HepG2 (cell line): Measurements from ENCODE around the gene DHX8. TPM values are rescaled to one million over a fixed set of nuclear protein-coding genes. Genes with fewer than 3 reads are reported as not detected.

Experiments
- HDAC6 ChIP-seq: fragments of 200-600 bp; sonication (generic); IDR thresholded peaks from 2 replicates; pipeline ENCODE4 v1.7.0; 2017; ENCODE audit warnings: mild to moderate bottlenecking, antibody characterized with exemption, low read length, low read depth
- HOXA5 ChIP-seq: sonication (generic); formaldehyde crosslinking; IDR thresholded peaks from 2 replicates; pipeline ENCODE4 v1.4.0; 2020; ENCODE audit warnings: missing genetic modification reagents
- MXD4 ChIP-seq: IDR thresholded peaks from 2 replicates; pipeline ENCODE4 v1.6.1; 2016; ENCODE audit warnings: mild to moderate bottlenecking, missing biosample characterization, missing genetic modification reagents
- NR2F6 ChIP-seq, 2 experiments: IDR thresholded peaks; 2 replicates each; pipeline ENCODE4 v1.6.1; 2016; ENCODE audit warnings: antibody characterized with exemption in 1 of 2, mild to moderate bottlenecking in 1 of 2
- SRSF9 ChIP-seq: fragments of 200-400 bp; formaldehyde crosslinking; IDR thresholded peaks from 2 replicates; pipeline ENCODE4 v1.6.1; 2018; ENCODE audit warnings: borderline replicate concordance, mild to moderate bottlenecking, low read depth, low read length; ENCODE audit not compliant: insufficient read depth, poor library complexity, severe bottlenecking
- ZNF776 ChIP-seq: sonication (generic); formaldehyde crosslinking; IDR thresholded peaks from 2 replicates; pipeline ENCODE4 v1.4.0; 2020; ENCODE audit warnings: mild to moderate bottlenecking, missing genetic modification reagents
- ZNF878 ChIP-seq: sonication (generic); formaldehyde crosslinking; IDR thresholded peaks from 2 replicates; pipeline ENCODE4 v1.8.1; 2023; ENCODE audit warnings: mild to moderate bottlenecking, missing genetic modification reagents, moderate library complexity
- polyA plus RNA-seq, 8 experiments: library from polyadenylated mRNA; depleted of rRNA in 3 of 8; stranded (reverse) in 7 of 8; unstranded in 1 of 8; fragments of >200 nt; fragmentation: Illumina TruSeq in 4 of 8; extraction: Trizol in 4 of 8; gene quantifications; 2 replicates each; pipeline versions ENCODE4 v1.2.1 to v1.2.3, GENCODE V29; 2011 to 2016; ENCODE audit warnings: low read depth in 4 of 8, missing spikeins in 1 of 8, mixed read lengths in 1 of 8; ENCODE audit not compliant: insufficient read depth in 1 of 8
- total RNA-seq, 5 experiments: library from RNA; depleted of rRNA; stranded (reverse); fragments of >200 nt; fragmentation: Illumina TruSeq; extraction: Trizol; gene quantifications; 2 replicates each; pipeline ENCODE4 v1.2.3, GENCODE V29; 2016; ENCODE audit warnings: low read depth in 1 of 5
- TF ChIP-seq, protein P1 (sequence below): IDR thresholded peaks from 2 replicates; pipeline ENCODE4 v1.6.1; 2016; ENCODE audit warnings: low read depth, missing genetic modification reagents, missing compliant biosample characterization
- TF ChIP-seq, protein P2 (sequence below): IDR thresholded peaks from 2 replicates; pipeline ENCODE4 v1.4.0; 2020; ENCODE audit warnings: mild to moderate bottlenecking, missing genetic modification reagents
- TF ChIP-seq, protein P3 (sequence below): sonication (generic); formaldehyde crosslinking; IDR thresholded peaks from 2 replicates; pipeline ENCODE4 v1.5.0; 2020; ENCODE audit warnings: missing genetic modification reagents, mild to moderate bottlenecking, borderline replicate concordance
- TF ChIP-seq, protein P4 (sequence below): IDR thresholded peaks from 2 replicates; pipeline ENCODE4 v1.6.1; 2016; ENCODE audit warnings: missing genetic modification reagents, missing compliant biosample characterization
- TF ChIP-seq, protein P5 (sequence below): sonication (generic); formaldehyde crosslinking; IDR thresholded peaks from 2 replicates; pipeline ENCODE4 v1.5.1; 2020; ENCODE audit warnings: mild to moderate bottlenecking, missing genetic modification reagents, borderline replicate concordance

Gene DHX8
- total and polyA plus RNA-seq, 2 of the 13 experiments (the other 11 are each of a cell fraction or from before 2014, with no cell fraction given): 24.8 to 48.9 TPM

DNA sequence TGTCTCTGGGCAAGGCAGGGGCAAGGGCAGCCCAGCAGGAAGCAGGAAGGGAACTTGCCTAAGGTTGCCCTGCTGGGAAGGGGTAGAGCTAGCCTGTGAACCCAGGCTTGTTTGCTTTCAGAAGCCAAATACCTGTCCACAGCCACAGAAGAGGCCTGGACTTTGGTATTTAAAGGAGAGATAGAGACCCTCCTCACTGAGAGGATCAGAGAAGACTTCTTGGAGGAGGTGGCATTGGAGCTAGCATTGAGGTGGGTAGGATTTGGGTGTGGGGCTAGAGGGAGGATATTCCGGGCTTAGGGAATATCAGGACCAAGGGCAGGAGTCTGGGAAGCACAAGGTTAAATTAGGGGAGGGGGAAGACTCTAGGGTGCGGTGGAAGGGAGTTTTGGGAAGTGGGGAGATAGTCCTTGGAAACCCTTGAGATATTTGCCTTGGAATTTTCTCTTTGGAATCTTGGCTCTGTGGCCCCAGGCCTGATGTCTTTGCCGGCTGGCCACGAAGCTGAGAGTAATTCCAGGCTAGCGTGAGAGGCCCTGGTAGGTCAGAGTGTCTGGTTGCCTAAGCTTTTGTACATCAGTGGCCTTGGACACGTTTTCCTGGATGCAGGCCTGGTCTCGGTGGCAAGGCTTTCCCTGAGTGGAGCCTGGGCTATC lies 75.5 kb downstream of the DHX8 start (continued):
- TF ChIP-seq, protein P1, sequence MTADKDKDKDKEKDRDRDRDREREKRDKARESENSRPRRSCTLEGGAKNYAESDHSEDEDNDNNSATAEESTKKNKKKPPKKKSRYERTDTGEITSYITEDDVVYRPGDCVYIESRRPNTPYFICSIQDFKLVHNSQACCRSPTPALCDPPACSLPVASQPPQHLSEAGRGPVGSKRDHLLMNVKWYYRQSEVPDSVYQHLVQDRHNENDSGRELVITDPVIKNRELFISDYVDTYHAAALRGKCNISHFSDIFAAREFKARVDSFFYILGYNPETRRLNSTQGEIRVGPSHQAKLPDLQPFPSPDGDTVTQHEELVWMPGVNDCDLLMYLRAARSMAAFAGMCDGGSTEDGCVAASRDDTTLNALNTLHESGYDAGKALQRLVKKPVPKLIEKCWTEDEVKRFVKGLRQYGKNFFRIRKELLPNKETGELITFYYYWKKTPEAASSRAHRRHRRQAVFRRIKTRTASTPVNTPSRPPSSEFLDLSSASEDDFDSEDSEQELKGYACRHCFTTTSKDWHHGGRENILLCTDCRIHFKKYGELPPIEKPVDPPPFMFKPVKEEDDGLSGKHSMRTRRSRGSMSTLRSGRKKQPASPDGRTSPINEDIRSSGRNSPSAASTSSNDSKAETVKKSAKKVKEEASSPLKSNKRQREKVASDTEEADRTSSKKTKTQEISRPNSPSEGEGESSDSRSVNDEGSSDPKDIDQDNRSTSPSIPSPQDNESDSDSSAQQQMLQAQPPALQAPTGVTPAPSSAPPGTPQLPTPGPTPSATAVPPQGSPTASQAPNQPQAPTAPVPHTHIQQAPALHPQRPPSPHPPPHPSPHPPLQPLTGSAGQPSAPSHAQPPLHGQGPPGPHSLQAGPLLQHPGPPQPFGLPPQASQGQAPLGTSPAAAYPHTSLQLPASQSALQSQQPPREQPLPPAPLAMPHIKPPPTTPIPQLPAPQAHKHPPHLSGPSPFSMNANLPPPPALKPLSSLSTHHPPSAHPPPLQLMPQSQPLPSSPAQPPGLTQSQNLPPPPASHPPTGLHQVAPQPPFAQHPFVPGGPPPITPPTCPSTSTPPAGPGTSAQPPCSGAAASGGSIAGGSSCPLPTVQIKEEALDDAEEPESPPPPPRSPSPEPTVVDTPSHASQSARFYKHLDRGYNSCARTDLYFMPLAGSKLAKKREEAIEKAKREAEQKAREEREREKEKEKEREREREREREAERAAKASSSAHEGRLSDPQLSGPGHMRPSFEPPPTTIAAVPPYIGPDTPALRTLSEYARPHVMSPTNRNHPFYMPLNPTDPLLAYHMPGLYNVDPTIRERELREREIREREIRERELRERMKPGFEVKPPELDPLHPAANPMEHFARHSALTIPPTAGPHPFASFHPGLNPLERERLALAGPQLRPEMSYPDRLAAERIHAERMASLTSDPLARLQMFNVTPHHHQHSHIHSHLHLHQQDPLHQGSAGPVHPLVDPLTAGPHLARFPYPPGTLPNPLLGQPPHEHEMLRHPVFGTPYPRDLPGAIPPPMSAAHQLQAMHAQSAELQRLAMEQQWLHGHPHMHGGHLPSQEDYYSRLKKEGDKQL (CRISPR knock-in tag): no peak
- no peak; the same call in 1 of the 2 replicates for TF ChIP-seq NR2F6 (IDR thresholded peaks at IDR 0.05)
- peak; percentile 58 for TF ChIP-seq NR2F6 (CRISPR knock-in tag; IDR thresholded peaks at IDR 0.05)
- TF ChIP-seq, protein P2, sequence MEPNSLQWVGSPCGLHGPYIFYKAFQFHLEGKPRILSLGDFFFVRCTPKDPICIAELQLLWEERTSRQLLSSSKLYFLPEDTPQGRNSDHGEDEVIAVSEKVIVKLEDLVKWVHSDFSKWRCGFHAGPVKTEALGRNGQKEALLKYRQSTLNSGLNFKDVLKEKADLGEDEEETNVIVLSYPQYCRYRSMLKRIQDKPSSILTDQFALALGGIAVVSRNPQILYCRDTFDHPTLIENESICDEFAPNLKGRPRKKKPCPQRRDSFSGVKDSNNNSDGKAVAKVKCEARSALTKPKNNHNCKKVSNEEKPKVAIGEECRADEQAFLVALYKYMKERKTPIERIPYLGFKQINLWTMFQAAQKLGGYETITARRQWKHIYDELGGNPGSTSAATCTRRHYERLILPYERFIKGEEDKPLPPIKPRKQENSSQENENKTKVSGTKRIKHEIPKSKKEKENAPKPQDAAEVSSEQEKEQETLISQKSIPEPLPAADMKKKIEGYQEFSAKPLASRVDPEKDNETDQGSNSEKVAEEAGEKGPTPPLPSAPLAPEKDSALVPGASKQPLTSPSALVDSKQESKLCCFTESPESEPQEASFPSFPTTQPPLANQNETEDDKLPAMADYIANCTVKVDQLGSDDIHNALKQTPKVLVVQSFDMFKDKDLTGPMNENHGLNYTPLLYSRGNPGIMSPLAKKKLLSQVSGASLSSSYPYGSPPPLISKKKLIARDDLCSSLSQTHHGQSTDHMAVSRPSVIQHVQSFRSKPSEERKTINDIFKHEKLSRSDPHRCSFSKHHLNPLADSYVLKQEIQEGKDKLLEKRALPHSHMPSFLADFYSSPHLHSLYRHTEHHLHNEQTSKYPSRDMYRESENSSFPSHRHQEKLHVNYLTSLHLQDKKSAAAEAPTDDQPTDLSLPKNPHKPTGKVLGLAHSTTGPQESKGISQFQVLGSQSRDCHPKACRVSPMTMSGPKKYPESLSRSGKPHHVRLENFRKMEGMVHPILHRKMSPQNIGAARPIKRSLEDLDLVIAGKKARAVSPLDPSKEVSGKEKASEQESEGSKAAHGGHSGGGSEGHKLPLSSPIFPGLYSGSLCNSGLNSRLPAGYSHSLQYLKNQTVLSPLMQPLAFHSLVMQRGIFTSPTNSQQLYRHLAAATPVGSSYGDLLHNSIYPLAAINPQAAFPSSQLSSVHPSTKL (CRISPR knock-in tag): peak; percentile 66
- peak; percentile 22; the same call in 1 of the 2 replicates for TF ChIP-seq MXD4 (CRISPR knock-in tag)
- TF ChIP-seq, protein P3, sequence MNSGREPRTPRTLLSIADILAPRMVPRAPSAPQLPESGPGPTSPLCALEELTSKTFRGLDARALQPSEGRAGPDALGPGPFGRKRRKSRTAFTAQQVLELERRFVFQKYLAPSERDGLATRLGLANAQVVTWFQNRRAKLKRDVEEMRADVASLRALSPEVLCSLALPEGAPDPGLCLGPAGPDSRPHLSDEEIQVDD (CRISPR knock-in tag): no peak
- no peak for TF ChIP-seq SRSF9
- no peak for TF ChIP-seq ZNF776 (CRISPR knock-in tag)
- TF ChIP-seq, protein P4, sequence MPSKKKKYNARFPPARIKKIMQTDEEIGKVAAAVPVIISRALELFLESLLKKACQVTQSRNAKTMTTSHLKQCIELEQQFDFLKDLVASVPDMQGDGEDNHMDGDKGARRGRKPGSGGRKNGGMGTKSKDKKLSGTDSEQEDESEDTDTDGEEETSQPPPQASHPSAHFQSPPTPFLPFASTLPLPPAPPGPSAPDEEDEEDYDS (CRISPR knock-in tag): peak; percentile 32; the same call in 1 of the 2 replicates
- no peak for TF ChIP-seq ZNF878 (CRISPR knock-in tag)
- TF ChIP-seq HOXA5: peak; percentile 44; the same call in 1 of the 2 replicates
- TF ChIP-seq HDAC6: no peak
- TF ChIP-seq, protein P5, sequence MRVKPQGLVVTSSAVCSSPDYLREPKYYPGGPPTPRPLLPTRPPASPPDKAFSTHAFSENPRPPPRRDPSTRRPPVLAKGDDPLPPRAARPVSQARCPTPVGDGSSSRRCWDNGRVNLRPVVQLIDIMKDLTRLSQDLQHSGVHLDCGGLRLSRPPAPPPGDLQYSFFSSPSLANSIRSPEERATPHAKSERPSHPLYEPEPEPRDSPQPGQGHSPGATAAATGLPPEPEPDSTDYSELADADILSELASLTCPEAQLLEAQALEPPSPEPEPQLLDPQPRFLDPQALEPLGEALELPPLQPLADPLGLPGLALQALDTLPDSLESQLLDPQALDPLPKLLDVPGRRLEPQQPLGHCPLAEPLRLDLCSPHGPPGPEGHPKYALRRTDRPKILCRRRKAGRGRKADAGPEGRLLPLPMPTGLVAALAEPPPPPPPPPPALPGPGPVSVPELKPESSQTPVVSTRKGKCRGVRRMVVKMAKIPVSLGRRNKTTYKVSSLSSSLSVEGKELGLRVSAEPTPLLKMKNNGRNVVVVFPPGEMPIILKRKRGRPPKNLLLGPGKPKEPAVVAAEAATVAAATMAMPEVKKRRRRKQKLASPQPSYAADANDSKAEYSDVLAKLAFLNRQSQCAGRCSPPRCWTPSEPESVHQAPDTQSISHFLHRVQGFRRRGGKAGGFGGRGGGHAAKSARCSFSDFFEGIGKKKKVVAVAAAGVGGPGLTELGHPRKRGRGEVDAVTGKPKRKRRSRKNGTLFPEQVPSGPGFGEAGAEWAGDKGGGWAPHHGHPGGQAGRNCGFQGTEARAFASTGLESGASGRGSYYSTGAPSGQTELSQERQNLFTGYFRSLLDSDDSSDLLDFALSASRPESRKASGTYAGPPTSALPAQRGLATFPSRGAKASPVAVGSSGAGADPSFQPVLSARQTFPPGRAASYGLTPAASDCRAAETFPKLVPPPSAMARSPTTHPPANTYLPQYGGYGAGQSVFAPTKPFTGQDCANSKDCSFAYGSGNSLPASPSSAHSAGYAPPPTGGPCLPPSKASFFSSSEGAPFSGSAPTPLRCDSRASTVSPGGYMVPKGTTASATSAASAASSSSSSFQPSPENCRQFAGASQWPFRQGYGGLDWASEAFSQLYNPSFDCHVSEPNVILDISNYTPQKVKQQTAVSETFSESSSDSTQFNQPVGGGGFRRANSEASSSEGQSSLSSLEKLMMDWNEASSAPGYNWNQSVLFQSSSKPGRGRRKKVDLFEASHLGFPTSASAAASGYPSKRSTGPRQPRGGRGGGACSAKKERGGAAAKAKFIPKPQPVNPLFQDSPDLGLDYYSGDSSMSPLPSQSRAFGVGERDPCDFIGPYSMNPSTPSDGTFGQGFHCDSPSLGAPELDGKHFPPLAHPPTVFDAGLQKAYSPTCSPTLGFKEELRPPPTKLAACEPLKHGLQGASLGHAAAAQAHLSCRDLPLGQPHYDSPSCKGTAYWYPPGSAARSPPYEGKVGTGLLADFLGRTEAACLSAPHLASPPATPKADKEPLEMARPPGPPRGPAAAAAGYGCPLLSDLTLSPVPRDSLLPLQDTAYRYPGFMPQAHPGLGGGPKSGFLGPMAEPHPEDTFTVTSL (CRISPR knock-in tag): no peak
